IMR-90 (cell line): ENCODE results near the gene CPN2. TPM values are rescaled to one million over a fixed set of nuclear protein-coding genes. Genes with fewer than 3 reads are reported as not detected.

Experiments
- ATAC-seq: fragments of 200-7000 bp; cut with Tn5 transposase; 2 replicates; pipeline ENCODE4 v1.9.1; 2020; ENCODE audit warnings: low read depth, mild to moderate bottlenecking, moderate library complexity
- BruUV-seq: library from RNA; stranded (reverse); fragments of 400-500 nt; replicated peaks from 2 replicates; lab custom pipeline; 2021; lab: Mats Ljungman, UMichigan
- CTCF ChIA-PET: fragments of 300-600 bp; formaldehyde crosslinking; extraction: SDS; loops from one replicate; lab custom pipeline; 2021; ENCODE audit warnings: antibody characterized with exemption; lab: Yijun Ruan, JAX
- POLR2A ChIA-PET: fragments of 300-600 bp; sonication (Branson Sonifier 250); formaldehyde crosslinking; loops from one replicate; lab custom pipeline; 2022; ENCODE audit warnings: antibody characterized with exemption; ENCODE audit not compliant: unreplicated experiment; lab: Charles Lee
- DNase-seq: peaks from one replicate; pipeline ENCODE4 v3.0.0; 2013
- H2AFZ ChIP-seq: replicated peaks from 2 replicates; pipeline ENCODE3; 2013; ENCODE audit warnings: low read length, mild to moderate bottlenecking; ENCODE audit not compliant: poor library complexity
- H2AK5ac ChIP-seq: 2 replicates; pipeline ENCODE4 v1.6.1; 2013; ENCODE audit warnings: low read depth, low read length, inconsistent platforms
- H2AK9ac ChIP-seq: replicated peaks from 2 replicates; pipeline ENCODE3; 2013; ENCODE audit warnings: mild to moderate bottlenecking, low read depth, low read length, moderate library complexity; ENCODE audit not compliant: poor library complexity
- H2BK120ac ChIP-seq: 2 replicates; pipeline ENCODE4 v1.6.1; 2013; ENCODE audit warnings: low read depth, low read length, inconsistent platforms
- H2BK15ac ChIP-seq: 3 replicates; pipeline ENCODE4 v1.6.1; 2013; ENCODE audit warnings: low read depth, low read length, inconsistent platforms
- H2BK20ac ChIP-seq: 2 replicates; pipeline ENCODE4 v1.6.1; 2013; ENCODE audit warnings: low read depth, mild to moderate bottlenecking, inconsistent platforms, low read length, moderate library complexity
- H2BK5ac ChIP-seq: 2 replicates; pipeline ENCODE4 v1.6.1; 2013; ENCODE audit warnings: mild to moderate bottlenecking, low read depth, low read length, inconsistent platforms; ENCODE audit not compliant: poor library complexity, severe bottlenecking
- H3K14ac ChIP-seq: replicated peaks from 2 replicates; pipeline ENCODE4 v1.6.1; 2013; ENCODE audit warnings: low read depth, low read length, inconsistent platforms
- H3K18ac ChIP-seq: 2 replicates; pipeline ENCODE4 v1.6.1; 2013; ENCODE audit warnings: low read depth, low read length, control low read depth
- H3K23ac ChIP-seq: 2 replicates; pipeline ENCODE4 v1.6.1; 2013; ENCODE audit warnings: low read depth, low read length, inconsistent platforms
- H3K27ac ChIP-seq: 2 replicates; pipeline ENCODE4 v1.5.1; 2013; ENCODE audit warnings: mild to moderate bottlenecking, control low read depth, low read length; ENCODE audit not compliant: insufficient read depth
- H3K27me3 ChIP-seq: 2 replicates; pipeline ENCODE4 v1.6.1; 2013; ENCODE audit warnings: low read length; ENCODE audit not compliant: control insufficient read depth, insufficient read depth
- H3K36me3 ChIP-seq: 2 replicates; pipeline ENCODE4 v1.6.1; 2013; ENCODE audit warnings: low read length, mixed read lengths; ENCODE audit not compliant: control insufficient read depth, insufficient read depth
- H3K4ac ChIP-seq: 2 replicates; pipeline ENCODE4 v1.6.1; 2013; ENCODE audit warnings: low read depth, low read length, inconsistent platforms
- H3K4me1 ChIP-seq: 2 replicates; pipeline ENCODE4 v1.6.1; 2013; ENCODE audit warnings: low read length, mixed read lengths; ENCODE audit not compliant: control insufficient read depth, insufficient read depth
- H3K4me2 ChIP-seq: 2 replicates; pipeline ENCODE4 v1.6.1; 2013; ENCODE audit warnings: low read depth, mild to moderate bottlenecking, control low read depth, low read length, moderate library complexity
- H3K4me3 ChIP-seq: 2 replicates; pipeline ENCODE4 v1.5.1; 2013; ENCODE audit warnings: low read depth, mild to moderate bottlenecking, control low read depth, low read length, moderate library complexity; ENCODE audit not compliant: insufficient read depth
- H3K56ac ChIP-seq: 2 replicates; pipeline ENCODE4 v1.6.1; 2013; ENCODE audit warnings: low read length, inconsistent platforms; ENCODE audit not compliant: insufficient read depth; ENCODE audit errors: extremely low read depth
- H3K79me1 ChIP-seq, 2 experiments: 2 replicates each; pipeline ENCODE4 v1.6.1; 2013; ENCODE audit warnings: low read length in 2 of 2, inconsistent platforms in 1 of 2, low read depth in 1 of 2
- H3K9ac ChIP-seq: 2 replicates; pipeline ENCODE4 v1.6.1; 2013; ENCODE audit warnings: low read depth, low read length, control low read depth
- H3K9me1 ChIP-seq: 2 replicates; pipeline ENCODE4 v1.6.1; 2013; ENCODE audit warnings: low read length, inconsistent platforms; ENCODE audit not compliant: insufficient read depth
- H3K9me3 ChIP-seq: 2 replicates; pipeline ENCODE4 v1.6.1; 2013; ENCODE audit warnings: low read length; ENCODE audit not compliant: control insufficient read depth, insufficient read depth
- H4K20me1 ChIP-seq: 2 replicates; pipeline ENCODE4 v1.6.1; 2013; ENCODE audit warnings: low read length, inconsistent platforms; ENCODE audit not compliant: insufficient read depth
- H4K5ac ChIP-seq: 2 replicates; pipeline ENCODE4 v1.6.1; 2013; ENCODE audit warnings: mild to moderate bottlenecking, low read depth, low read length, control low read depth
- H4K8ac ChIP-seq, 2 experiments: 2 replicates each; pipeline ENCODE4 v1.6.1; 2013; ENCODE audit warnings: low read depth in 2 of 2, low read length in 2 of 2, control low read depth in 1 of 2, inconsistent platforms in 1 of 2
- H4K91ac ChIP-seq: 2 replicates; pipeline ENCODE4 v1.6.1; 2013; ENCODE audit warnings: low read depth, low read length, inconsistent platforms; ENCODE audit not compliant: insufficient read depth
- BHLHE40 ChIP-seq: fragments of 150-350 bp; IDR thresholded peaks from 2 replicates; pipeline ENCODE4 v1.6.1; 2016; ENCODE audit warnings: mild to moderate bottlenecking, low read depth, low read length
- MAZ ChIP-seq: IDR thresholded peaks from 2 replicates; pipeline ENCODE4 v1.6.1; 2012; ENCODE audit warnings: low read depth, mild to moderate bottlenecking, low read length, improper control_type of control experiment, moderate library complexity, borderline replicate concordance
- MXI1 ChIP-seq: IDR thresholded peaks from 2 replicates; pipeline ENCODE4 v1.6.1; 2012; ENCODE audit warnings: low read depth, mild to moderate bottlenecking, low read length, moderate library complexity, borderline replicate concordance
- WGBS, 2 experiments: methylation state at CpG; one replicate each; pipeline versions ENCODE4 v1.1.5 to v1.1.7; 2013; ENCODE audit warnings: missing lambda C conversion rate in 2 of 2; ENCODE audit not compliant: insufficient read length in 1 of 2; ENCODE audit errors: extremely low coverage in 2 of 2; 5-methylcytosine and 5-hydroxymethylcytosine counted together
- dilution Hi-C: fragments of 300-500 bp; cut with HindIII; formaldehyde crosslinking; loops from one replicate; pipeline ENCODE4 v1.14.3; 2018; ENCODE audit warnings: low sequenced_read_pairs; ENCODE audit not compliant: unreplicated experiment
- in situ Hi-C: fragments of 300-500 bp; cut with MboI; formaldehyde crosslinking; loops from 3 replicates; pipeline ENCODE4 v1.14.3; 2019; ENCODE audit warnings: low sequenced_read_pairs, inconsistent platforms, mixed read lengths
- intact Hi-C: fragments of 100-400 bp; cut with micrococcal nuclease; formaldehyde crosslinking; loops from 2 replicates; pipeline ENCODE4 v1.10.0; 2022
- polyA plus RNA-seq, 3 experiments: library from polyadenylated mRNA; depleted of rRNA; stranded (reverse); fragments of >200 nt; gene quantifications; 2 replicates each; pipeline ENCODE4 v1.2.3, GENCODE V29; 2012; ENCODE audit warnings: low replicate concordance in 1 of 3
- total RNA-seq: library from RNA; depleted of rRNA; stranded (reverse); fragments of >200 nt; gene quantifications from 2 replicates; pipeline ENCODE4 v1.2.3, GENCODE V29; 2012

The CPN2 gene
- total and polyA plus RNA-seq, 2 of the 4 experiments (the other 2 are of a cell fraction) = 0.07 TPM; not detected in 1

- 75% methylated on average over 6 of the region's 14 CpGs; no CpG with 5 or more reads in 1 of the 2 experiments for WGBS, 2 experiments
- dilution Hi-C loops (no loop called here), in situ Hi-C loops (loop anchor here (25.0 kb wide), 1 partner anchor 533 kb away; no protein-coding TSS in a partner anchor), intact Hi-C loops (no loop called here)
- Histone ChIP-seq H4K91ac (no peak overlapping the region), H2AK9ac (no peak overlapping the region), H2BK20ac (no peak overlapping the region), H3K4me1 (peaks cover 15% of the 10 kb centered on the region), H3K9ac (no peak overlapping the region), H3K56ac (no peak overlapping the region), H3K27me3 (no peaks in the 10 kb centered on the region), H3K18ac (no peak overlapping the region), H3K9me1 (peaks cover 29% of the 10 kb centered on the region), H3K23ac (no peak overlapping the region), H2BK5ac (no peak overlapping the region), H3K79me1 (peaks cover 0 to 8% of the 10 kb centered on the region in 2 experiments; a peak in 1 of 4 replicates), H3K4ac (no peak overlapping the region), H3K4me3 (no peak overlapping the region), H4K5ac (no peak overlapping the region), H2BK15ac (no peak overlapping the region), H4K20me1 (peaks cover 3% of the 10 kb centered on the region; the same call in 1 of the 2 replicates), H3K36me3 (no peaks in the 10 kb centered on the region), H2BK120ac (no peak overlapping the region), H3K4me2 (no peak overlapping the region), H3K14ac (no peak overlapping the region), H2AK5ac (no peak overlapping the region; the same call in 1 of the 2 replicates), H2AFZ (peak overlapping the region; percentile 44), H3K9me3 (no peaks in the 10 kb centered on the region), H3K27ac (no peak overlapping the region), H4K8ac (no peak overlapping the region)
- DNase-seq (no peak), ATAC-seq (no peak)
- TF ChIP-seq BHLHE40 = no peak
- no peak for TF ChIP-seq MAZ
- no peak for TF ChIP-seq MXI1
- no TSS peak for BruUV-seq
- CTCF ChIA-PET = interaction anchor here (1.0 kb wide), 1 partner anchor 15 kb away, joined by 3 read pairs; no protein-coding TSS in a partner anchor
- POLR2A ChIA-PET = no interaction called here
Observed at GRCh38 chr3:194328942-194329582, 22.1 kb downstream of the CPN2 start.
